HepG2 (cell line): ENCODE measurements around the gene PRKCB. TPM values are rescaled to one million over a fixed set of nuclear protein-coding genes. Genes with fewer than 3 reads are reported as not detected.

Experiments
- GABPA ChIP-seq, 2 experiments: IDR thresholded peaks; 2 replicates each; pipeline ENCODE4 v1.6.1; 2011 to 2016; ENCODE audit warnings: low read depth in 2 of 2, low read length in 1 of 2, missing biosample characterization in 1 of 2, missing genetic modification characterization in 1 of 2
- GABPB1 ChIP-seq: IDR thresholded peaks from 2 replicates; pipeline ENCODE4 v1.6.1; 2016; ENCODE audit warnings: mild to moderate bottlenecking, missing genetic modification reagents, moderate library complexity, missing compliant biosample characterization
- REST ChIP-seq, 2 experiments: IDR thresholded peaks; 2 replicates each; pipeline ENCODE4 v1.6.1; 2011 to 2012; ENCODE audit warnings: low read length in 2 of 2, borderline replicate concordance in 1 of 2, low read depth in 1 of 2, mild to moderate bottlenecking in 1 of 2, moderate library complexity in 1 of 2
- SKIL ChIP-seq: sonication (generic); formaldehyde crosslinking; IDR thresholded peaks from 2 replicates; pipeline ENCODE4 v1.8.0; 2022; ENCODE audit warnings: missing genetic modification reagents, mild to moderate bottlenecking, moderate library complexity, borderline replicate concordance
- ZNF253 ChIP-seq: sonication (generic); formaldehyde crosslinking; IDR thresholded peaks from 2 replicates; pipeline ENCODE4 v1.8.0; 2022; ENCODE audit warnings: mild to moderate bottlenecking, missing genetic modification reagents, borderline replicate concordance
- ZNF317 ChIP-seq: sonication (generic); formaldehyde crosslinking; IDR thresholded peaks from 2 replicates; pipeline ENCODE4 v1.5.0; 2020; ENCODE audit warnings: mild to moderate bottlenecking, missing genetic modification reagents
- ZNF562 ChIP-seq: sonication (generic); formaldehyde crosslinking; IDR thresholded peaks from 2 replicates; pipeline ENCODE4 v1.8.0; 2022; ENCODE audit warnings: missing genetic modification reagents, borderline replicate concordance
- polyA plus RNA-seq, 8 experiments: library from polyadenylated mRNA; depleted of rRNA in 3 of 8; stranded (reverse) in 7 of 8; unstranded in 1 of 8; fragments of >200 nt; fragmentation: Illumina TruSeq in 4 of 8; extraction: Trizol in 4 of 8; gene quantifications; 2 replicates each; pipeline versions ENCODE4 v1.2.1 to v1.2.3, GENCODE V29; 2011 to 2016; ENCODE audit warnings: low read depth in 4 of 8, missing spikeins in 1 of 8, mixed read lengths in 1 of 8; ENCODE audit not compliant: insufficient read depth in 1 of 8
- total RNA-seq, 5 experiments: library from RNA; depleted of rRNA; stranded (reverse); fragments of >200 nt; fragmentation: Illumina TruSeq; extraction: Trizol; gene quantifications; 2 replicates each; pipeline ENCODE4 v1.2.3, GENCODE V29; 2016; ENCODE audit warnings: low read depth in 1 of 5
- TF ChIP-seq, protein P1 (sequence below): sonication (generic); formaldehyde crosslinking; IDR thresholded peaks from 2 replicates; pipeline ENCODE4 v1.4.0; 2020; ENCODE audit warnings: mild to moderate bottlenecking, missing genetic modification reagents

The PRKCB gene
- total and polyA plus RNA-seq, 2 of the 13 experiments (the other 11 are each of a cell fraction or from before 2014, with no cell fraction given) = 0.01 TPM; not detected in 1

DNA sequence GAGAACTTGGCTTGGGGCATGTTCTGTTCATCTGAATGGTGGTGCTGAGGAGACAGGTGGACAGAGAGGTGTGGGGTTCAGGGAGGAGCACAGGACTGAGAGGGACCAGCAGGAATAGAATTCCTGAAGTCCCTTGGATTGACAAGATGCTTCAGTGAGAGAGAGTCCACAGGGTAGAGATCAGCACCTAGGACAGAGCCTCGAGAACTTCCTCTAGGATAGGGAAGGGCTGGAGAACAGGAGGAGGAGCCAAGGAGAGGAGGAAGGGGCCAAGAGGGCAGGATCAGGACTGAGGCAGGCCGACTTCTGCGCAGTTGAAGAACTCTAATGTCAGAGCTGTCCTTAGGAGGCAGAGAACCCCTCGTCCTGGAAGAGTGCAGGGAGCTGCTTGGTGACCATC lies 138.4 kb downstream of the PRKCB start (continued):
- TF ChIP-seq, protein P1, sequence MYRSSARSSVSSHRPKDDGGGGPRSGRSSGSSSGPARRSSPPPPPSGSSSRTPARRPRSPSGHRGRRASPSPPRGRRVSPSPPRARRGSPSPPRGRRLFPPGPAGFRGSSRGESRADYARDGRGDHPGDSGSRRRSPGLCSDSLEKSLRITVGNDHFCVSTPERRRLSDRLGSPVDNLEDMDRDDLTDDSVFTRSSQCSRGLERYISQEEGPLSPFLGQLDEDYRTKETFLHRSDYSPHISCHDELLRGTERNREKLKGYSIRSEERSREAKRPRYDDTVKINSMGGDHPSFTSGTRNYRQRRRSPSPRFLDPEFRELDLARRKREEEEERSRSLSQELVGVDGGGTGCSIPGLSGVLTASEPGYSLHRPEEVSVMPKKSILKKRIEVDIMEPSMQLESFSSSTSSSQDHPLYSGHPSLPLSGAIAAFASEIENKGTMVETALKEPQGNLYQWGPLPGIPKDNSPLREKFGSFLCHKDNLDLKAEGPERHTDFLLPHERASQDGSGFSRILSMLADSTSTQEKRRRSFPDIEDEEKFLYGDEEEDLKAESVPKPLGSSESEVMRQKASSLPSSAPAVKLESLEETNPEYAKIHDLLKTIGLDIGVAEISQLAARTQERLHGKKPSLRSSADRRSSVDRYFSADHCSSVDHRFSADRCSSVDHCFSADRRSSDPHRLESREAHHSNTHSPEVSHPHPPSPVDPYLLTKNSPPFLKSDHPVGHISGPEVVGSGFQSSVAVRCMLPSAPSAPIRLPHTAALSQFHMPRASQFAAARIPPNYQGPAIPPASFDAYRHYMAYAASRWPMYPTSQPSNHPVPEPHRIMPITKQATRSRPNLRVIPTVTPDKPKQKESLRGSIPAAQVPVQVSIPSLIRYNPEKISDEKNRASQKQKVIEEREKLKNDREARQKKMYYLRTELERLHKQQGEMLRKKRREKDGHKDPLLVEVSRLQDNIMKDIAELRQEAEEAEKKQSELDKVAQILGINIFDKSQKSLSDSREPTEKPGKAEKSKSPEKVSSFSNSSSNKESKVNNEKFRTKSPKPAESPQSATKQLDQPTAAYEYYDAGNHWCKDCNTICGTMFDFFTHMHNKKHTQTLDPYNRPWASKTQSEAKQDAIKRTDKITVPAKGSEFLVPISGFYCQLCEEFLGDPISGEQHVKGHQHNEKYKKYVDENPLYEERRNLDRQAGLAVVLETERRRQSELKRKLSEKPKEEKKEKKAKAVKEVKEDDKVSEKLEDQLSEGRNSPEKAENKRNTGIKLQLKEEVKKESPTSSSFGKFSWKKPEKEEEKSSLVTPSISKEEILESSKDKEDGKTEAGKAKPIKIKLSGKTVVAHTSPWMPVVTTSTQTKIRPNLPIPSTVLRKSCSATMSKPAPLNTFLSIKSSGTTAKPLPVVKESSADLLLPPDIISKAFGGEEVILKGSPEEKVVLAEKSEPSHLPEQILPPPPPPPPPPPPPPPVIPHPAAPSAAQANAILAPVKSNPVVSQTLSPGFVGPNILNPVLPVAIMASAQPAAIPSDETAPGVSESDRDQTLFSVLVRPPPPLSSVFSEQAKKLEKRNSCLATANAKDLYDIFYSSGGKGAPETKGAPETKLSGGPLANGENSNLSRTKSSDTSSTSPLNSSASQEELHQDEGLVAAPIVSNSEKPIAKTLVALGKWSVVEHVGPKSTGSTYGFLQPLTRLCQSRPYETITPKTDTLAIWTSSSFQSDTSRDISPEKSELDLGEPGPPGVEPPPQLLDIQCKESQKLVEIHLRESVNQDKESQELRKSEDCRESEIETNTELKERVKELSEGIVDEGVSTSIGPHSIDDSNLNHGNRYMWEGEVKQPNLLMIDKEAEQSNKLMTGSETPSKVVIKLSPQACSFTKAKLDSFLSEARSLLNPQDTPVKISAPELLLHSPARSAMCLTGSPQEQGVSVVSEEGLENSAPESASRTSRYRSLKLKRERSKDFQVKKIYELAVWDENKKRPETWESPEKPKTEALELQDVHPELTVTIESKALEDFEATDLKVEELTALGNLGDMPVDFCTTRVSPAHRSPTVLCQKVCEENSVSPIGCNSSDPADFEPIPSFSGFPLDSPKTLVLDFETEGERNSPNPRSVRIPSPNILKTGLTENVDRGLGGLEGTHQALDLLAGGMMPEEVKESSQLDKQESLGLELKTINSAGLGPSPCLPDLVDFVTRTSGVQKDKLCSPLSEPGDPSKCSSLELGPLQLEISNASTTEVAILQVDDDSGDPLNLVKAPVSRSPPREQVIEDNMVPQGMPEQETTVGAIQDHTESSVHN = no peak
- no peak for TF ChIP-seq ZNF562 (CRISPR knock-in tag)
- TF ChIP-seq GABPB1 (CRISPR knock-in tag) = peak; percentile 33; the same call in 1 of the 2 replicates
- TF ChIP-seq ZNF253 (CRISPR knock-in tag) = no peak
- peak; percentile 20; the same call in 1 of the 2 replicates for TF ChIP-seq GABPA (IDR thresholded peaks at IDR 0.05; ENCODE audit: low read depth, low read length)
- peak; percentile 68 for TF ChIP-seq GABPA (CRISPR knock-in tag; IDR thresholded peaks at IDR 0.05; ENCODE audit: low read depth)
- TF ChIP-seq REST (IDR thresholded peaks at IDR 0.05; ENCODE audit: borderline replicate concordance in 1 of 2, low read depth in 1 of 2, low read length in 2 of 2) = peak; percentile 55 to 91
- no peak for TF ChIP-seq ZNF317 (CRISPR knock-in tag)
- no peak for TF ChIP-seq SKIL (CRISPR knock-in tag)
